GM08714 (cell line): ENCODE data around the gene CARD11.

Source experiments
- H3K4me3 ChIP-seq: fragments of 200-500 bp; sonication (Bioruptor generic); 2 replicates; pipeline ENCODE4 v1.5.1; 2014; ENCODE audit warnings: mild to moderate bottlenecking, low read length, inconsistent platforms
- ZNF274 ChIP-seq: IDR thresholded peaks from 2 replicates; pipeline ENCODE4 v1.6.1; 2012; ENCODE audit warnings: mild to moderate bottlenecking, low read depth, low read length

CARD11 gene

DNA sequence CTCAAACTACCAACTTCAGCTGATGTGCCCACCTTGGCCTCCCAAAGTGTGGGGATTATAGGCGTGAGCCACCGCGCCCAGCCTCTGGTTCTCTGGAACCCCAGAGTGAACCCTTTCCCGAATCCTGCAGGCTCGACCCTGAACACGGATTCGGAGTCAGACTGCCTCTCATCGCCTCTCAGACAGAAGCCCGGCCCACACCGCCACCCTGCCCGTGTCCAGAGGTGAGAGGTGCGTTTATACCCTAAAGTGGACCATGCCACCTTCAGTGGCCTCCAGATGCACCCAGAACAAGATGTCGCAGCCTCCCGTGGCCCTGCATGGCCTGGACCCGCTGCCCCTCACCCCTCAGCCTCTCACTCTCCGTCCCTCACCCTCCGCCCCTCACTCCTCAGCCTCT lies 134.6 kb downstream of the CARD11 start:
- no peak for TF ChIP-seq ZNF274
- H3K4me3 ChIP-seq: no peak overlapping the region

- TF ChIP-seq ZNF274: no peak
- no peak overlapping the region for H3K4me3 ChIP-seq
Observed at GRCh38 chr7:2908103-2908683, 135.5 kb downstream of the CARD11 start.

DNA sequence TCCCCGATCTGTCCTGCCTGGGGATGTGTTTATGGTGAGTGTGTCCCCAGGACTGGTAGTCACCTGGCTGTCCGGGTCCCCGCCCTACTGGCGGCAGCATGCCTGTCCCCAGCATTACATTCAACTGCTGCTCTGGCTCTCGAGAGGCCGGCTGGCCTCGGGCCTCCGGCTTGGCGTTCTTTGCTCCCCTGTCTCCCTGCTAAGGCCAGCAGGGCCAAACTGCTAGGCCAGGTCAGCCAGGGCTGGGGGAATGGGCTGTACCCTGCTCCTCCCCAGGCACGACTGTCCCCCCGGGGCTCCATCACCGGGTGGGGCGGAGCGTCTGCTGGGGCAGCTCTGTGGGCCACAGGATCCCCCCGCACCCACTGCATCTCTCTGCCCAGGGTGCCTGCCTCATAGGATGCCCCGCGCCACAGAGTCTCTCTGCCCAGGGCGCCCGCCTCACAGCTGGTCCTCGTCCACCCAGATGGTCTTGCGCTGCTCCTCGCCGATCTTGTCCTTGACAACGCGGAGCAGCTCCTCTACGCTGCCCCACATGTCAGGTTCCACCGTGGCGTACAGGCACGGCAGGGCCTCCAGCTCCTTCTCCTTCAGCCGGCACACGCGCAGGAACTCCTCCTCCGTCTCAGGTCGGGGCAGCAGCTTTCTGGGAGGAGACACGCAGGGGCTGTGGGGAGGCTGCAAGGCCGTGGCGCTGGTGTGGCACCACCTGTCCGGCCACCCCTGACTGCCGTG lies 137.3 kb downstream of the CARD11 start:
- TF ChIP-seq ZNF274: no peak
- H3K4me3 ChIP-seq: no peak overlapping the region

GRCh38 chr7:2905500-2905899 lies 138.2 kb downstream of the CARD11 start:
- no peak for TF ChIP-seq ZNF274
- no peak overlapping the region for H3K4me3 ChIP-seq

- no peak overlapping the region for H3K4me3 ChIP-seq
- TF ChIP-seq ZNF274: no peak
Observed at GRCh38 chr7:2905027-2905426, 138.6 kb downstream of the CARD11 start.

DNA sequence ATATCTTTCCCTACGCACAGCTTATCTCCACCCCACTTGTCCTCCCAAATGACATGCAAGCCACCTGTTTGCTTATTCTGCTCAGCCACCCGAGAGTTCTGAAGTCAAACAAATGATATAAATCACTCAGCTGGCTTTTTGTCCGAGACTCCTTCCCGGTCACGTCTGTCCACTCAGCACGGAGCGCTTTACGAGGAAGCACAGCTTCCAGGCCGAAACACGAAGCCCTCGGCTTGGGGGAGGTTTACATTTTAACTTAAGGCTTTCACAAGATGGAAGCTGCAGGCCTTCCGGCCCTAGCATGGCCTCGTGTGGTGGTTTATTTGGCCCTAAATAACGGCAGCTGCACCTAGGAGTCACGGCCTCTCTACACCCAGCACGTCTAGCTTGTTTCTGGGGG lies 139.5 kb downstream of the CARD11 start:
- TF ChIP-seq ZNF274: no peak
- H3K4me3 ChIP-seq: no peak overlapping the region

GRCh38 chr7:2903682-2904162 lies 139.9 kb downstream of the CARD11 start:
- no peak overlapping the region for H3K4me3 ChIP-seq
- TF ChIP-seq ZNF274: no peak

DNA sequence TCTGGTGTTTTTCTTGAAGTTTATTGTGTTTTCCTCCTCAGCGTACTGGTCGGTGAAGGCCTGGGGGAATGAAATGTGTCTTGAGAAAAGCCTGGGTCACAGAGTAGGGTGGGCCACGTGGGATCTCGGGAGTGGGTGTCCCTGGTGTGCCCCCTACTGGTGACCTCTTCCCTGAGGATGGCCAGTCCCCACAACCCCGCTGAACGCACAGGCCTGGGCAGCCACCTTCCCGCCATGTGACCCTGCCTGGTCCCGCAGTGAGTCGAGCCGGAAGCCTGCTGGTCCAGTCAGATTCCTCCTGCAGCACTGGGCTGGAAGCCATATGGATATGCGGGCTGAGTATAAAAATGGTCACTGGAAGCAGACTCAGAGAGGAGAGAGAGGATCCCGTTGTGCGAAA lies 146.6 kb downstream of the CARD11 start:
- no peak for TF ChIP-seq ZNF274
- no peak overlapping the region for H3K4me3 ChIP-seq

DNA sequence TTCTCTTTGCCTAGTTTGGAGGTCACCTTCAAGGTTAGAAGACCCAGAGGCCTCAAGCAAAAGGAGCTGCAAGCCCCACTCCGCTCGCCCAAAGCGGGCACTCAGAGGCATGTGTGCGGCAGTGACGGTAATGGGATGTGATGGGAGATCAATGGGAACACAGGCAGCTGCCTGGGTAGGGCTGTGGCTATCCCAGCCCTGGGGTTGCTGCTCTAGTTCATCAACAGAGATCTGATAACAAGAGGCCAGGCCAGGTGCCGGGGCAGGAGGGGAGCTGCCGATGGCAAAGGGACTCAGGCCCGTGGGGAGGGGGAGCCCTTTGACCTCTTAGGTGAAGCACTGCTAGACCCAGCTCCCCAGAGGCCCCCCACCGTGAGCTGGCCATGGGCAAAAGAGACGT lies 147.5 kb downstream of the CARD11 start:
- no peak overlapping the region for H3K4me3 ChIP-seq
- TF ChIP-seq ZNF274: no peak

GRCh38 chr7:2894118-2894940 lies 149.3 kb downstream of the CARD11 start:
- H3K4me3 ChIP-seq: peak overlapping the region; percentile 54; the same call in 1 of the 2 replicates
- TF ChIP-seq ZNF274: no peak

DNA sequence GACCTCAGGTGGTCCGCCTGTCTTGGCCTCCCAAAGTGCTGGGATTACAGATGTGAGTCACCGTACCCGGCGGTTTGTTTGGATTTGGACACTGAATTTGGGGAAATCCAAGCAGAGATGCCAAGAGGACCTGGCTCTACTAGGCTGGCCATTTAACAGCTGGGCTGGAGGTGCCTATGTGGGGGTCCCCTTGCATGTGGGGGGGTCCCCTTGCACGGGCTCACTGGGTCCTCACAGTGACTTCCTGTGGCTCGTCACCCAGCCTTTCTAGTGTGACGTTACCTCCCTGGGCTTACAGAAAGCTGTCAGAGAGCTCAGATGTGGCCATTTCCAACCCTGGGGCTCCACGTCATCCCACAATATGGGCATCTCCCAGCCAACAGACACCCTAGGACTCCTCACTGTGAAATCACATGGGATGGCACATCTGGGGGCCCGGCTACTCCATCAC lies 150.2 kb downstream of the CARD11 start:
- peak overlapping the region; percentile 54; the same call in 1 of the 2 replicates for H3K4me3 ChIP-seq
- TF ChIP-seq ZNF274: no peak

GRCh38 chr7:2892549-2892948 lies 151.1 kb downstream of the CARD11 start:
- TF ChIP-seq ZNF274: no peak
- H3K4me3 ChIP-seq: no peak overlapping the region

DNA sequence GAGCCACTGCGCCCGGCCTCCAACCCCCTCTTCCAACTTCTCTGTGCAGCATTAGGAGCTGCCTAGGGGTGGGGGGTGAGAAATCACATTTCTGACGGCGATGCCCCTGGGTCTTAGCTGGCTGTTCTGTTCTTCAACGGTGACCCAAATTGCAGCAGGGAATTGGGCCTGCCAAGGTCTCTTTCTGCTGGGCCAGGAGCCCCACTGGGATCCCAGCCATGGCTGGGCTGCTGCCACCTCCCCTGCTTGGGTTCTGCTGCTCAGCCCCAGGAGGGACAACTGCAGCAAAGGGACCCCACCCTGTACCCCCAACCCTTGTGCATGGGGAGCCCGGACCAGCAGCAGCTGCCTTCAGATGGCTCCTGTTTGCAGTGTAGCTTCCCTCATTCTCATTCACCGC lies 155.9 kb downstream of the CARD11 start:
- no peak for TF ChIP-seq ZNF274
- H3K4me3 ChIP-seq: no peak overlapping the region

GRCh38 chr7:2886900-2887299 lies 156.8 kb downstream of the CARD11 start:
- TF ChIP-seq ZNF274: no peak
- no peak overlapping the region for H3K4me3 ChIP-seq
